ENCODE results near the gene FAM222B.
"Not testable (repeated sequence)": the region's sequence is repeated elsewhere in the genome, so short reads cannot be mapped to it uniquely, and the experiment has no call there.

DNA sequence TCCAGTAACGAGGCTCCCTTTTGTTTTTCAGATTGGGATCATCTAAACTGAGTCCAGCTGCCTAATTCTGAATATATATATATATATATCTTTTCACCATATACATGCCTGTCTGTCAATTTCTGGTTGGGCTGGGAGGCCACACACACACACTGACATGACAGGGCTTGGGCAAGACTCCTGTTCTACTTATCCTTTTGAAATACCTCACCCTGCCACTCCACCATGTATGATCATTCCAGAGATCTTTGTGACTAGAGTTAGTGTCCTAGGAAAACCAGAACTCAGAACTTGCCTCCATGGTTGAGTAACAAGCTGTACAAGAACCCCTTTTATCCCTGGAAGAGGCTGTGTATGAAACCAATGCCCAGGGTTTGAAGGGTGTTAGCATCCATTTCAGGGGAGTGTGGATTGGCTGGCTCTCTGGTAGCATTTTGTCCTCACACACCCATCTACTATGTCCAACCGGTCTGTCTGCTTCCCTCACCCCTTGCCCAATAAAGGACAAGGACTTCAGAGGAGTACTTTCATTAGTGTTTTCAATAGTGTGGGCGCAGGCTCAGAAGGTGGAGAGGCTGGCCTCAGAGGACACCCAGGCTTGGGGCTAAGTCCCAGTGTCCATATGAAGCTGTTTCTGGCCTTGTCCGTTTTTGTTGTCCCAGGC, 118.6 kb downstream of the FAM222B start:
- TF ChIP-seq, protein P1, sequence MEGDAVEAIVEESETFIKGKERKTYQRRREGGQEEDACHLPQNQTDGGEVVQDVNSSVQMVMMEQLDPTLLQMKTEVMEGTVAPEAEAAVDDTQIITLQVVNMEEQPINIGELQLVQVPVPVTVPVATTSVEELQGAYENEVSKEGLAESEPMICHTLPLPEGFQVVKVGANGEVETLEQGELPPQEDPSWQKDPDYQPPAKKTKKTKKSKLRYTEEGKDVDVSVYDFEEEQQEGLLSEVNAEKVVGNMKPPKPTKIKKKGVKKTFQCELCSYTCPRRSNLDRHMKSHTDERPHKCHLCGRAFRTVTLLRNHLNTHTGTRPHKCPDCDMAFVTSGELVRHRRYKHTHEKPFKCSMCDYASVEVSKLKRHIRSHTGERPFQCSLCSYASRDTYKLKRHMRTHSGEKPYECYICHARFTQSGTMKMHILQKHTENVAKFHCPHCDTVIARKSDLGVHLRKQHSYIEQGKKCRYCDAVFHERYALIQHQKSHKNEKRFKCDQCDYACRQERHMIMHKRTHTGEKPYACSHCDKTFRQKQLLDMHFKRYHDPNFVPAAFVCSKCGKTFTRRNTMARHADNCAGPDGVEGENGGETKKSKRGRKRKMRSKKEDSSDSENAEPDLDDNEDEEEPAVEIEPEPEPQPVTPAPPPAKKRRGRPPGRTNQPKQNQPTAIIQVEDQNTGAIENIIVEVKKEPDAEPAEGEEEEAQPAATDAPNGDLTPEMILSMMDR (IDR thresholded peaks at IDR 0.05; ENCODE audit: insufficient read depth, low read length, poor library complexity, severe bottlenecking): not testable (repeated sequence)
- not testable (repeated sequence) for TF ChIP-seq EZH2phosphoT487 (conservative IDR thresholded peaks at IDR 0.05; ENCODE audit: low read length)

Data from SU-DHL-6 (cell line).